Activated naive CD8-positive, alpha-beta T cell treated with anti-CD3 and anti-CD28 coated beads, Interleukin-2, amount 10 ng/mL, durations not matched to agents 7 days and 5 days (primary cell): ENCODE results near the gene VDR. TPM values are rescaled to one million over a fixed set of nuclear protein-coding genes. Genes with fewer than 3 reads are reported as not detected.

Experiments
- ATAC-seq: fragments of 150-1000 bp; cut with Tn5 transposase; one replicate; pipeline ENCODE4 v1.10.0; 2021; ENCODE audit warnings: low read depth, moderate library complexity
- POLR2A ChIA-PET: fragments of 350-600 bp; sonication (Branson Sonifier 250); formaldehyde crosslinking; loops from one replicate; lab custom pipeline; 2021; ENCODE audit warnings: antibody characterized with exemption; lab: Charles Lee
- DNase-seq: peaks from one replicate; pipeline ENCODE4 v3.0.0; 2021
- H3K27ac Mint-ChIP-seq: one replicate; pipeline ENCODE4 v1.8.0; 2022; ENCODE audit warnings: mild to moderate bottlenecking, mixed read lengths
- H3K27me3 Mint-ChIP-seq: one replicate; pipeline ENCODE4 v1.8.0; 2022; ENCODE audit warnings: mild to moderate bottlenecking, moderate library complexity, mixed read lengths
- H3K36me3 Mint-ChIP-seq: one replicate; pipeline ENCODE4 v1.8.0; 2021; ENCODE audit warnings: mild to moderate bottlenecking, mixed read lengths
- H3K4me1 Mint-ChIP-seq: one replicate; pipeline ENCODE4 v1.8.0; 2021; ENCODE audit warnings: mixed read lengths
- H3K4me3 Mint-ChIP-seq: one replicate; pipeline ENCODE4 v1.8.0; 2022; ENCODE audit warnings: mild to moderate bottlenecking, moderate library complexity, mixed read lengths
- H3K9me3 Mint-ChIP-seq: one replicate; pipeline ENCODE4 v1.8.0; 2021; ENCODE audit warnings: mixed read lengths
- total RNA-seq, 2 experiments: library from RNA; stranded (reverse); gene quantifications; one replicate each; pipeline ENCODE4 v1.2.3, GENCODE V29; 2021

The VDR gene
- total RNA-seq, 2 experiments from 2014 or later, result 13.9 to 14.3 TPM

GRCh38 chr12:47910981-47911380, 6.2 kb upstream of the VDR start:
- ATAC-seq (no peak), DNase-seq (no peak)
- Mint-ChIP-seq H3K36me3 (peaks cover 2% of the 10 kb centered on the region), H3K27ac (no peak overlapping the region), H3K4me3 (no peak overlapping the region), H3K27me3 (peaks cover 72% of the 10 kb centered on the region), H3K4me1 (no peaks in the 10 kb centered on the region), H3K9me3 (no peaks in the 10 kb centered on the region)
- POLR2A ChIA-PET, result no interaction called here

- peak overlapping the region; percentile 46 for H3K27ac Mint-ChIP-seq
- no peak overlapping the region for H3K4me3 Mint-ChIP-seq
- H3K36me3 Mint-ChIP-seq, result peaks cover 2% of the 10 kb centered on the region
- POLR2A ChIA-PET, result no interaction called here
- DNase-seq (no peak), ATAC-seq (no peak)
- H3K27me3 Mint-ChIP-seq, result peaks cover 75% of the 10 kb centered on the region
- H3K9me3 Mint-ChIP-seq, result no peaks in the 10 kb centered on the region
- H3K4me1 Mint-ChIP-seq, result peaks cover 2% of the 10 kb centered on the region
These were observed 5.7 kb upstream of the VDR start for GRCh38 chr12:47910486-47910885.

GRCh38 chr12:47909839-47910465, 5.2 kb upstream of the VDR start:
- H3K4me1 Mint-ChIP-seq, result peaks cover 3% of the 10 kb centered on the region
- no peak overlapping the region for H3K27ac Mint-ChIP-seq
- no peaks in the 10 kb centered on the region for H3K9me3 Mint-ChIP-seq
- no peak overlapping the region for H3K4me3 Mint-ChIP-seq
- POLR2A ChIA-PET, result no interaction called here
- no peak for DNase-seq
- peaks cover 2% of the 10 kb centered on the region for H3K36me3 Mint-ChIP-seq
- peaks cover 76% of the 10 kb centered on the region for H3K27me3 Mint-ChIP-seq
- ATAC-seq, result no peak

GRCh38 chr12:47908738-47909137, 3.9 kb upstream of the VDR start:
- H3K27me3 Mint-ChIP-seq, result peaks cover 67% of the 10 kb centered on the region
- H3K9me3 Mint-ChIP-seq, result no peaks in the 10 kb centered on the region
- POLR2A ChIA-PET, result no interaction called here
- ATAC-seq, result no peak
- no peak for DNase-seq
- H3K27ac Mint-ChIP-seq, result peak overlapping the region; percentile 39
- H3K4me3 Mint-ChIP-seq, result no peak overlapping the region
- peaks cover 11% of the 10 kb centered on the region for H3K4me1 Mint-ChIP-seq
- H3K36me3 Mint-ChIP-seq, result peaks cover 2% of the 10 kb centered on the region

- no peak for DNase-seq
- Mint-ChIP-seq H3K4me3 (no peak overlapping the region), H3K27ac (no peak overlapping the region), H3K4me1 (peaks cover 19% of the 10 kb centered on the region), H3K9me3 (no peaks in the 10 kb centered on the region), H3K27me3 (peaks cover 60% of the 10 kb centered on the region), H3K36me3 (peaks cover 2% of the 10 kb centered on the region)
- POLR2A ChIA-PET, result no interaction called here
- no peak for ATAC-seq
These were observed 3.2 kb upstream of the VDR start for GRCh38 chr12:47907851-47908454.

- H3K36me3 Mint-ChIP-seq, result peaks cover 6% of the 10 kb centered on the region
- ATAC-seq (peak; percentile 63), DNase-seq (peak; percentile 61)
- H3K27me3 Mint-ChIP-seq, result peaks cover 37% of the 10 kb centered on the region
- peak overlapping the region; percentile 82 for H3K27ac Mint-ChIP-seq
- peak overlapping the region; percentile 91 for H3K4me3 Mint-ChIP-seq
- no peaks in the 10 kb centered on the region for H3K9me3 Mint-ChIP-seq
- peaks cover 53% of the 10 kb centered on the region for H3K4me1 Mint-ChIP-seq
- POLR2A ChIA-PET, result interaction anchor here (0.7 to 1.6 kb wide), 10 partner anchors 9 to 198 kb away, joined by 3 to 8 read pairs (median 3); partner anchors contain the start of gene RPAP3
These were observed 674 bp downstream of the VDR start for GRCh38 chr12:47903927-47904712.

- Mint-ChIP-seq H3K27me3 (peaks cover 29% of the 10 kb centered on the region), H3K9me3 (no peaks in the 10 kb centered on the region), H3K36me3 (peaks cover 11% of the 10 kb centered on the region), H3K4me1 (peaks cover 58% of the 10 kb centered on the region), H3K4me3 (peak overlapping the region; percentile 91), H3K27ac (peak overlapping the region; percentile 82)
- DNase-seq, result no peak
- POLR2A ChIA-PET, result interaction anchor here (0.7 to 0.8 kb wide), 2 partner anchors 10 to 14 kb away, joined by 4 read pairs; no protein-coding TSS in a partner anchor
- no peak for ATAC-seq
These were observed 1.6 kb downstream of the VDR start for GRCh38 chr12:47903151-47903611.

GRCh38 chr12:47902131-47902639, 2.6 kb downstream of the VDR start:
- peaks cover 12% of the 10 kb centered on the region for H3K36me3 Mint-ChIP-seq
- DNase-seq (no peak), ATAC-seq (no peak)
- H3K27me3 Mint-ChIP-seq, result peaks cover 19% of the 10 kb centered on the region
- no peaks in the 10 kb centered on the region for H3K9me3 Mint-ChIP-seq
- H3K4me3 Mint-ChIP-seq, result peak overlapping the region; percentile 91
- POLR2A ChIA-PET, result interaction anchor here (0.8 kb wide), 1 partner anchor 9 kb away, joined by 4 read pairs; no protein-coding TSS in a partner anchor
- H3K27ac Mint-ChIP-seq, result peak overlapping the region; percentile 17
- peaks cover 63% of the 10 kb centered on the region for H3K4me1 Mint-ChIP-seq

GRCh38 chr12:47901718-47902093, 3.1 kb downstream of the VDR start:
- POLR2A ChIA-PET, result no interaction called here
- H3K27ac Mint-ChIP-seq, result peak overlapping the region; percentile 48
- no peak for DNase-seq

GRCh38 chr12:47901063-47901717, 3.6 kb downstream of the VDR start:
- DNase-seq (no peak), ATAC-seq (no peak)
- H3K27ac Mint-ChIP-seq, result peak overlapping the region; percentile 48
- H3K4me3 Mint-ChIP-seq, result peak overlapping the region; percentile 64
- no peaks in the 10 kb centered on the region for H3K9me3 Mint-ChIP-seq
- POLR2A ChIA-PET, result interaction anchor here (1.2 to 1.4 kb wide), 2 partner anchors 10 to 12 kb away, joined by 4 read pairs; no protein-coding TSS in a partner anchor
- peaks cover 9% of the 10 kb centered on the region for H3K27me3 Mint-ChIP-seq
- peaks cover 70% of the 10 kb centered on the region for H3K4me1 Mint-ChIP-seq
- H3K36me3 Mint-ChIP-seq, result peaks cover 20% of the 10 kb centered on the region

More at GRCh38 chr12:47901718-47902093, 3.1 kb downstream of the VDR start:
- no peak for ATAC-seq
- Mint-ChIP-seq H3K4me1 (peaks cover 66% of the 10 kb centered on the region), H3K9me3 (no peaks in the 10 kb centered on the region), H3K36me3 (peaks cover 17% of the 10 kb centered on the region), H3K27me3 (peaks cover 14% of the 10 kb centered on the region), H3K4me3 (peak overlapping the region; percentile 64)

- ATAC-seq (no peak), DNase-seq (no peak)
- H3K36me3 Mint-ChIP-seq, result peaks cover 20% of the 10 kb centered on the region
- no peaks in the 10 kb centered on the region for H3K9me3 Mint-ChIP-seq
- peaks cover 74% of the 10 kb centered on the region for H3K4me1 Mint-ChIP-seq
- peaks cover 1% of the 10 kb centered on the region for H3K27me3 Mint-ChIP-seq
- POLR2A ChIA-PET, result interaction anchor here (1.0 to 2.6 kb wide), 6 partner anchors 9 to 194 kb away, joined by 3 to 11 read pairs (median 4); partner anchors contain the start of genes RPAP3 and TMEM106C
- peak overlapping the region; percentile 48 for H3K27ac Mint-ChIP-seq
- H3K4me3 Mint-ChIP-seq, result peak overlapping the region; percentile 64
These were observed 4.4 kb downstream of the VDR start for GRCh38 chr12:47900131-47901062.

GRCh38 chr12:47899466-47899865, 5.3 kb downstream of the VDR start:
- Mint-ChIP-seq H3K9me3 (no peaks in the 10 kb centered on the region), H3K27ac (peak overlapping the region; percentile 28), H3K36me3 (peaks cover 18% of the 10 kb centered on the region), H3K27me3 (no peaks in the 10 kb centered on the region), H3K4me1 (peaks cover 74% of the 10 kb centered on the region), H3K4me3 (peak overlapping the region; percentile 20)
- POLR2A ChIA-PET, result interaction anchor here (1.0 to 2.6 kb wide), 4 partner anchors 13 to 193 kb away, joined by 3 to 11 read pairs (median 4); partner anchors contain the start of genes RPAP3 and TMEM106C
- no peak for ATAC-seq
- DNase-seq, result no peak
